Gastroesophageal sphincter (tissue), 4 donors: ENCODE data around the gene PCDHGC3. TPM values are rescaled to one million over a fixed set of nuclear protein-coding genes. Genes with fewer than 3 reads are reported as not detected.

Source experiments
- ATAC-seq: fragments of 150-250 bp; one replicate; pipeline ENCODE4 v1.9.1; 2016; ENCODE audit warnings: mild to moderate bottlenecking, moderate library complexity
- H3K27ac ChIP-seq, 4 donors: fragments of 200-600 bp; sonication (generic) in 3 of 4; 1 replicate in 3 of 4; 2 replicates in 1 of 4; pipeline ENCODE4 v1.5.1; 2016 to 2019
- H3K27me3 ChIP-seq: fragments of 200-600 bp; sonication (generic); one replicate; pipeline ENCODE4 v1.5.1; 2019
- H3K36me3 ChIP-seq, 2 donors: fragments of 200-600 bp; sonication (generic); one replicate each; pipeline ENCODE4 v1.5.1; 2019; ENCODE audit warnings: control low read depth in 1 of 2
- H3K4me1 ChIP-seq, 3 donors: fragments of 200-600 bp; sonication (generic); 1 replicate in 2 of 3; 2 replicates in 1 of 3; pipeline ENCODE4 v1.5.1; 2016 to 2019; ENCODE audit warnings: control low read depth in 2 of 3
- H3K4me3 ChIP-seq, 2 donors: fragments of 200-600 bp; sonication (generic); one replicate each; pipeline ENCODE4 v1.5.1; 2019; ENCODE audit warnings: mild to moderate bottlenecking in 1 of 2, moderate library complexity in 1 of 2
- H3K9me3 ChIP-seq, 3 donors: fragments of 200-600 bp; sonication (generic); one replicate each; pipeline ENCODE4 v1.5.1; 2017 to 2019; ENCODE audit warnings: control low read depth in 2 of 3
- EP300 ChIP-seq: sonication (generic); formaldehyde crosslinking; IDR thresholded peaks from one replicate; pipeline ENCODE4 v1.6.1; 2017; ENCODE audit warnings: antibody characterized with exemption, mild to moderate bottlenecking
- POLR2A ChIP-seq, 2 donors: fragments of 450-650 bp; IDR thresholded peaks; one replicate each; pipeline ENCODE4 v1.6.1; 2017; ENCODE audit warnings: antibody characterized with exemption in 2 of 2, mild to moderate bottlenecking in 2 of 2, moderate library complexity in 1 of 2
- POLR2AphosphoS5 ChIP-seq: sonication (generic); formaldehyde crosslinking; IDR thresholded peaks from one replicate; pipeline ENCODE4 v1.6.1; 2017; ENCODE audit warnings: antibody characterized with exemption
- WGBS, 2 donors: methylation state at CpG; one replicate each; pipeline ENCODE4 v1.1.5; 2018; ENCODE audit warnings: low coverage in 1 of 2; 5-methylcytosine and 5-hydroxymethylcytosine counted together
- total RNA-seq, 4 donors: library from RNA; depleted of rRNA; stranded (reverse); fragments of >200 nt; gene quantifications; one replicate each; pipeline ENCODE4 v1.1.0, GENCODE V29; 2016
- TF ChIP-seq, protein P1 (sequence below), 4 experiments: fragments of 200-600 bp in 2 of 4; fragments of 450-650 bp in 2 of 4; sonication (generic) in 1 of 4; IDR thresholded peaks; one replicate each; pipeline ENCODE4 v1.5.1; 2017 to 2019; ENCODE audit warnings: antibody characterized with exemption in 4 of 4, mild to moderate bottlenecking in 2 of 4, moderate library complexity in 2 of 4

PCDHGC3 gene
- total RNA-seq, 4 donors from 2014 or later, result 52.6 to 95.6 (median 63.2) TPM

GRCh38 chr5:141518618-141519015 is 42.9 kb downstream of the PCDHGC3 start:
- TF ChIP-seq POLR2A (IDR thresholded peaks at IDR 0.05) (no peak), POLR2AphosphoS5 (no peak), EP300 (no peak)
- TF ChIP-seq, protein P1, sequence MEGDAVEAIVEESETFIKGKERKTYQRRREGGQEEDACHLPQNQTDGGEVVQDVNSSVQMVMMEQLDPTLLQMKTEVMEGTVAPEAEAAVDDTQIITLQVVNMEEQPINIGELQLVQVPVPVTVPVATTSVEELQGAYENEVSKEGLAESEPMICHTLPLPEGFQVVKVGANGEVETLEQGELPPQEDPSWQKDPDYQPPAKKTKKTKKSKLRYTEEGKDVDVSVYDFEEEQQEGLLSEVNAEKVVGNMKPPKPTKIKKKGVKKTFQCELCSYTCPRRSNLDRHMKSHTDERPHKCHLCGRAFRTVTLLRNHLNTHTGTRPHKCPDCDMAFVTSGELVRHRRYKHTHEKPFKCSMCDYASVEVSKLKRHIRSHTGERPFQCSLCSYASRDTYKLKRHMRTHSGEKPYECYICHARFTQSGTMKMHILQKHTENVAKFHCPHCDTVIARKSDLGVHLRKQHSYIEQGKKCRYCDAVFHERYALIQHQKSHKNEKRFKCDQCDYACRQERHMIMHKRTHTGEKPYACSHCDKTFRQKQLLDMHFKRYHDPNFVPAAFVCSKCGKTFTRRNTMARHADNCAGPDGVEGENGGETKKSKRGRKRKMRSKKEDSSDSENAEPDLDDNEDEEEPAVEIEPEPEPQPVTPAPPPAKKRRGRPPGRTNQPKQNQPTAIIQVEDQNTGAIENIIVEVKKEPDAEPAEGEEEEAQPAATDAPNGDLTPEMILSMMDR (IDR thresholded peaks at IDR 0.05), result no peak
- ATAC-seq, result no peak
- Histone ChIP-seq H3K27me3 (no peaks in the 10 kb centered on the region), H3K9me3 (no peaks in the 10 kb centered on the region), H3K27ac (peak overlapping the region in 1 of 4 donors; percentile 13), H3K36me3 (peaks cover 0 to 33% of the 10 kb centered on the region in 2 donors), H3K4me1 (peaks cover 2 to 83% (median 33%) of the 10 kb centered on the region in 3 donors), H3K4me3 (no peak overlapping the region)
- WGBS, 2 donors, result 100% methylated on average over 1 of the region's 1 CpG

GRCh38 chr5:141519605-141520565 is 44.1 kb downstream of the PCDHGC3 start:
- Histone ChIP-seq H3K9me3 (no peaks in the 10 kb centered on the region), H3K36me3 (peaks cover 0 to 38% of the 10 kb centered on the region in 2 donors), H3K27me3 (no peaks in the 10 kb centered on the region), H3K4me3 (no peak overlapping the region), H3K27ac (peak overlapping the region in 3 of 4 donors; percentile 36 to 73 (median 59)), H3K4me1 (peaks cover 2 to 82% (median 30%) of the 10 kb centered on the region in 3 donors)
- 59 to 61% methylated on average over 3 of the region's 3 CpGs for WGBS, 2 donors
- no peak for ATAC-seq
- TF ChIP-seq POLR2AphosphoS5, result no peak
- TF ChIP-seq, protein P1 (IDR thresholded peaks at IDR 0.05), result no peak
- no peak for TF ChIP-seq POLR2A (IDR thresholded peaks at IDR 0.05)
- TF ChIP-seq EP300, result no peak

DNA sequence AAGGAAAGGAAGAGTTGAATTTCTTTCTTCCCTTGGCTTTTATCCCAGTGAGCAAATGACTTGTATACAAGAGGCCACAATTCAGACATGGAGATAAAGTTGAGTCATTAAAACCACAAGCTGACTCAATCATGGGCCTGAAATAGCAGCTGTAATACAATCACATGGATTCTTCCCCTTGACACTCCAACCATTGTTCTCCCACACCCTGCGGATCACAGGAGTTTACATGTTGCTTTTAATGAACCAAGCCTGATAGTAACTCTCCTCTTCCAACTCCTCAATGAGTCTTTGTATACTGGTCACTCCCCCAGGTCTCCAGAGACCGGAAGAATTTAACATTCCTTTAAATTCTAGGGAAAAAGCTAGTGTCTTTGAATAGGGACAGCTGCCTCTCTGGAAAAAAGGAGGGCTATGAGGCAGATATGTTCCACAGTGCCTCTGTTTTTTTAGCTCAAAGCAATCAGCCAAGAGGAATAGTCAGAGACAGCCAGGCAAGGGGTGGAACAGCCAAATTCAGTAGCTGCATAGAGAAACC is 45.5 kb downstream of the PCDHGC3 start:
- ATAC-seq, result peak; percentile 54
- Histone ChIP-seq H3K27ac (peak overlapping the region; percentile 37 to 73 (median 64)), H3K36me3 (peaks cover 0 to 43% of the 10 kb centered on the region in 2 donors), H3K4me1 (peaks cover 0 to 78% (median 27%) of the 10 kb centered on the region in 3 donors), H3K9me3 (no peaks in the 10 kb centered on the region), H3K27me3 (no peaks in the 10 kb centered on the region), H3K4me3 (no peak overlapping the region)
- 9 to 26% methylated on average over 2 of the region's 2 CpGs for WGBS, 2 donors
- TF ChIP-seq POLR2AphosphoS5, result peak; percentile 43
- TF ChIP-seq, protein P1 (IDR thresholded peaks at IDR 0.05), result no peak

DNA sequence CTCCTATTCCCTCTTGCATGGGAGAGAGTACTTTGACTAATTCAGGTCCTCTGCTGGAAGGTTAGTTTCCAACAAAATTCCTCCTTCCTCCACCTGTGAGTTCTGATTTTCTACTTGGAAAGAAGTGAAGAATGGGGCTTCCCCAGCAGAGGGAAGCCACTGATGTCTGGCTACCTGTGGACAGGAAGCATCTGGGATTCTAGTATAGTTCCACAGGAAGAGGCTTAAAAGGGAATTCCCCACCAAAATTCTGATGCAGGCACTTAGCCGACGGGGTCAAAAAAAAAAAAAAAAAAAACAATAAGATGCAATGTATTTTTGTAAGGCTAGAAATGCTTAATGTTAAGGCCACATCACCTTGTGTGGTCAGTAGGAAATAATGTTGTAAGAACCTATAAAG is 46.5 kb downstream of the PCDHGC3 start:
- Histone ChIP-seq H3K9me3 (no peaks in the 10 kb centered on the region), H3K4me3 (no peak overlapping the region), H3K36me3 (peaks cover 0 to 43% of the 10 kb centered on the region in 2 donors), H3K4me1 (peaks cover 0 to 77% (median 24%) of the 10 kb centered on the region in 3 donors), H3K27me3 (no peaks in the 10 kb centered on the region), H3K27ac (peak overlapping the region in 3 of 4 donors; percentile 59 to 76 (median 69))
- TF ChIP-seq POLR2A (IDR thresholded peaks at IDR 0.05), result no peak
- 44% methylated on average over 2 of the region's 2 CpGs; no CpG with 5 or more reads in 1 of the 2 donors for WGBS, 2 donors
- ATAC-seq, result no peak

- H3K36me3 ChIP-seq, result peaks cover 0 to 50% of the 10 kb centered on the region in 2 donors
Measured at GRCh38 chr5:141523991-141524390, 48.2 kb downstream of the PCDHGC3 start.

More at GRCh38 chr5:141523991-141524390, 48.2 kb downstream of the PCDHGC3 start:
- Histone ChIP-seq H3K27me3 (no peaks in the 10 kb centered on the region), H3K27ac (peak overlapping the region in 3 of 4 donors; percentile 63 to 76 (median 68)), H3K4me3 (no peak overlapping the region), H3K9me3 (no peaks in the 10 kb centered on the region), H3K4me1 (peaks cover 0 to 86% (median 27%) of the 10 kb centered on the region in 3 donors)
- no peak for ATAC-seq
- WGBS, 2 donors, result 73 to 75% methylated on average over 8 of the region's 8 CpGs
- TF ChIP-seq EP300, result no peak
- TF ChIP-seq POLR2A (IDR thresholded peaks at IDR 0.05), result no peak
- TF ChIP-seq POLR2AphosphoS5, result no peak
- TF ChIP-seq, protein P1 (IDR thresholded peaks at IDR 0.05), result no peak
